CD4-positive, alpha-beta T cell (primary cell): ENCODE measurements around the gene ST6GAL1. TPM values are rescaled to one million over a fixed set of nuclear protein-coding genes. Genes with fewer than 3 reads are reported as not detected.
A peak's percentile ranks its signal among the peaks of the same experiment; 100 is the strongest.

Experiments used
- ATAC-seq: fragments of 200-7000 bp; cut with Tn5 transposase; one replicate; pipeline ENCODE4 v1.10.0; 2022; ENCODE audit warnings: mild to moderate bottlenecking; ENCODE audit not compliant: poor library complexity
- CTCF ChIA-PET: fragments of 350-600 bp; sonication (Branson Sonifier 250); formaldehyde crosslinking; loops from one replicate; lab custom pipeline; 2021; ENCODE audit warnings: antibody characterized with exemption, inconsistent platforms; lab: Charles Lee
- POLR2A ChIA-PET: fragments of 350-600 bp; sonication (Branson Sonifier 250); formaldehyde crosslinking; loops from one replicate; lab custom pipeline; 2021; ENCODE audit warnings: antibody characterized with exemption, inconsistent platforms; lab: Charles Lee
- DNase-seq, 14 experiments: peaks; one replicate each; pipeline ENCODE4 v3.0.0-alpha.2; 2013 to 2020; ENCODE audit warnings: mixed read lengths in 2 of 14
- H3K27ac ChIP-seq, 2 donors: one replicate each; pipeline versions ENCODE4 v1.5.1 to v1.7.0; 2013; ENCODE audit warnings: low read length in 2 of 2, low read depth in 1 of 2, mild to moderate bottlenecking in 1 of 2
- H3K27me3 ChIP-seq, 2 experiments: 1 replicate in 1 of 2; 2 replicates in 1 of 2; pipeline versions ENCODE4 v1.6.1 to v1.7.0; 2013; ENCODE audit warnings: low read length in 2 of 2, control low read depth in 1 of 2, mild to moderate bottlenecking in 1 of 2, moderate library complexity in 1 of 2; ENCODE audit not compliant: insufficient read depth in 2 of 2, control insufficient read depth in 1 of 2
- H3K36me3 ChIP-seq: one replicate; pipeline ENCODE4 v1.6.1; 2013; ENCODE audit warnings: low read length, control low read depth; ENCODE audit not compliant: insufficient read depth
- H3K4me1 ChIP-seq: one replicate; pipeline ENCODE4 v1.6.1; 2013; ENCODE audit warnings: low read length, control low read depth; ENCODE audit not compliant: insufficient read depth
- H3K4me3 ChIP-seq: one replicate; pipeline ENCODE4 v1.5.1; 2013; ENCODE audit warnings: mild to moderate bottlenecking, low read length, moderate library complexity
- H3K9me3 ChIP-seq, 2 experiments: 1 replicate in 1 of 2; 2 replicates in 1 of 2; pipeline versions ENCODE4 v1.6.1 to v1.7.0; 2013; ENCODE audit warnings: low read length in 2 of 2, mild to moderate bottlenecking in 2 of 2, control low read depth in 1 of 2, moderate library complexity in 1 of 2; ENCODE audit not compliant: control insufficient read depth in 1 of 2, insufficient read depth in 1 of 2
- H3K27ac Mint-ChIP-seq: one replicate; pipeline ENCODE4 v1.8.0; 2020; ENCODE audit warnings: mixed read lengths
- H3K27me3 Mint-ChIP-seq: one replicate; pipeline ENCODE4 v1.8.0; 2021; ENCODE audit warnings: mixed read lengths
- H3K36me3 Mint-ChIP-seq: one replicate; pipeline ENCODE4 v1.8.0; 2021; ENCODE audit warnings: low read depth, mixed read lengths
- H3K4me1 Mint-ChIP-seq: one replicate; pipeline ENCODE4 v1.8.0; 2021; ENCODE audit warnings: low read depth, mixed read lengths
- H3K4me3 Mint-ChIP-seq: one replicate; pipeline ENCODE4 v1.8.0; 2020; ENCODE audit warnings: mild to moderate bottlenecking, mixed read lengths
- H3K9me3 Mint-ChIP-seq: one replicate; pipeline ENCODE4 v1.8.0; 2020; ENCODE audit warnings: mixed read lengths
- intact Hi-C, 2 experiments: fragments of 100-400 bp; cut with DNase I in 1 of 2; cut with micrococcal nuclease in 1 of 2; formaldehyde crosslinking; loops; one replicate each; pipeline versions ENCODE4 v1.15.1 to v1.9.0; 2023 to 2025; cut with DNase I, micrococcal nuclease
- total RNA-seq, 174 experiments: library from RNA in 2 of 174; stranded (reverse) in 2 of 174; gene quantifications; one replicate each; pipeline ENCODE4 v1.2.3 and lab custom pipeline; 2021 to 2026
- TF ChIP-seq, protein P1 (sequence below): fragments of 200-600 bp; IDR thresholded peaks from one replicate; pipeline ENCODE4 v1.8.0; 2022; ENCODE audit warnings: antibody characterized with exemption, mild to moderate bottlenecking

The ST6GAL1 gene
- total RNA-seq, 2 experiments from 2014 or later: 27.6 to 29.1 TPM

DNA sequence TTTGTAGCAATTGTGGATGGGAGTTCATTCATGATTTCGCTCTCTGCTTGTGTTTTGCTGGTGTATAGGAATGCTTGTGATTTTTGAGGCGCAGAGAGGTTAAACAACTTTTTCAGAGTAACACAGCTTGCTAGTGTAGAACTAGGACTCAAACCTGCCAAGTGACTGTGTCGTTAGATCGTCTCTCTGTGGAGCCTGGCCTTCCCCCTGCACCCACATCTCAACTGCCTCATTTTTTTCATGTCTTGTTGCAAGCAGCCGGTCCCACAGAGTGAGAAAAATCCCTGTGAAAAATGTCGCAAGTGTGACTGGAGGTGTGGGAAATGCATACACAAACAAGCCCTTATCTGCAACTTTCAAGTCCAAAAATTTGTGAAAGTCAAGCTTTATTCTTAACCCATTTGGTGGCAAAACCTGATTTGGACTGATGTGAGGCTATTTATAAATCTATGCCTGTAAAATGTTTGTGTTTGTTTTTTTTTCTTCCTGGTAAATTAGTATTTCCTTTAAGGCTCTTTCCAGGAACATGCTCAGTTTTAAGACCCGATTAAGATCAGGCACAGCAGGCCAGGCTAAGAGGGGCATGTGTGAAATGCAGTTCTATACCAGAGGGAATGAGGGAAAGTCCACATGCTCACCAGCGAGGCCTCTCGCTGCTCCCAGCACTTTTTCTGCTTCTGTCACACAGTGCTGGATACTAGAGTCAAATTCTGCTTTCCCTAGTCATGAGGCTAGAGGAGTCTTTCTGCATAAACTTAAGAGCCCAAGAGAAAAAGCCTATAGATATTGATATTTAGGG lies 25.8 kb downstream of the ST6GAL1 start:
- Mint-ChIP-seq H3K27me3 (no peaks in the 10 kb centered on the region), H3K27ac (peak overlapping the region; percentile 43), H3K4me3 (no peak overlapping the region), H3K36me3 (peaks cover 39% of the 10 kb centered on the region), H3K4me1 (peaks cover 87% of the 10 kb centered on the region), H3K9me3 (peaks cover 2% of the 10 kb centered on the region)
- Histone ChIP-seq H3K36me3 (peaks cover 12% of the 10 kb centered on the region), H3K4me3 (no peak overlapping the region), H3K27me3 (no peaks in the 10 kb centered on the region), H3K9me3 (peaks cover 0 to 2% of the 10 kb centered on the region in 2 experiments), H3K27ac (no peak overlapping the region), H3K4me1 (peaks cover 46% of the 10 kb centered on the region)
- DNase-seq (peak in 2 of 14 experiments; percentile 22 to 32), ATAC-seq (no peak)
- CTCF ChIA-PET: no interaction called here
- POLR2A ChIA-PET: no interaction called here
- TF ChIP-seq, protein P1, sequence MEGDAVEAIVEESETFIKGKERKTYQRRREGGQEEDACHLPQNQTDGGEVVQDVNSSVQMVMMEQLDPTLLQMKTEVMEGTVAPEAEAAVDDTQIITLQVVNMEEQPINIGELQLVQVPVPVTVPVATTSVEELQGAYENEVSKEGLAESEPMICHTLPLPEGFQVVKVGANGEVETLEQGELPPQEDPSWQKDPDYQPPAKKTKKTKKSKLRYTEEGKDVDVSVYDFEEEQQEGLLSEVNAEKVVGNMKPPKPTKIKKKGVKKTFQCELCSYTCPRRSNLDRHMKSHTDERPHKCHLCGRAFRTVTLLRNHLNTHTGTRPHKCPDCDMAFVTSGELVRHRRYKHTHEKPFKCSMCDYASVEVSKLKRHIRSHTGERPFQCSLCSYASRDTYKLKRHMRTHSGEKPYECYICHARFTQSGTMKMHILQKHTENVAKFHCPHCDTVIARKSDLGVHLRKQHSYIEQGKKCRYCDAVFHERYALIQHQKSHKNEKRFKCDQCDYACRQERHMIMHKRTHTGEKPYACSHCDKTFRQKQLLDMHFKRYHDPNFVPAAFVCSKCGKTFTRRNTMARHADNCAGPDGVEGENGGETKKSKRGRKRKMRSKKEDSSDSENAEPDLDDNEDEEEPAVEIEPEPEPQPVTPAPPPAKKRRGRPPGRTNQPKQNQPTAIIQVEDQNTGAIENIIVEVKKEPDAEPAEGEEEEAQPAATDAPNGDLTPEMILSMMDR: no peak
- intact Hi-C loops: no loop called here

DNA sequence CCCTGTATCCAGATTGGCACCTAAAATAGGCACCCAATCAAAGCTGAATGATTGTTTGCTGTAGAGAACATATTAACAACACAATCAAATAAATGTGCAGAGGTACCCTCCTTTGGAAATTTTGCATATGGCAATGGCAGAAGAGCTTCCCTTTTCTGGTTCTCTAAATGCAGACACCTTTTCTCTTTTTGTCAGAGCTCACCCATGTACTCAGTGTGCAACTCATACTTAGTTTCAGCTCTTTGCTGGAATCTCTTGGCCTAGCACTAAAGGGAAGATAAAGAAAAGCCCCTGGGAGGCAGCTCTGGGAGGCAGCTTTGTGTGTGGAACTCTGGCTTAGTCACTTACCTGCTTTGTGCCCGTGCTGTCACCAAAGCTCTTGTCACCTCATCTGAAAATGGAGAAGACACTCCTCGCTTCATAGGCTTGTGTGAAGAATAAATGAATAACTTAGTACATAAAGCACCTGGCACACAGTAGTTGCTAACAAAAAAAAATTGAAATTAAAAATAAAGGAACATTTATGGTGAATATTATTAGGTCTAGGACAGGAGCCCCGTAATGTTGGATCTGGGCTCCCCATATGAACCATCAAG lies 28.8 kb downstream of the ST6GAL1 start:
- intact Hi-C loops: no loop called here
- H3K27ac ChIP-seq: no peak overlapping the region

DNA sequence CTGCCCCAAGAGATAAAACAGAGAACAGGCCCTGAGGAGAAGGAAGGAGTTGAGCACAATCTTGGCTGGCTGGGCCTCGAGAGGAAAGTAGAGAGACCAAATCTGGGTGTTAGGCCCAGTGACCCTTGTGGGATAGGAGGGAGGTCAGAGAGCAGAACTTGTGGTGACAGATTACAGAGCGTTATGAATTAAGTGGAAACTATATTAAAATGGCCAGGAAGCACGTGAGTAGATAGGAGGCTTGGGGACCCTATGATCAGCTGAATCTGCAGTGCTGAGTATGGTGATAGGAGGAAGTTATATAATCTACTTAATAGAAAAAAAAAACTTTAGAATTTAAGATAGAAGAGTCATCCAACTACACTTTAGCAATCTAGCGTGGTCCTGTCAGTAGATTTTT lies 30.0 kb downstream of the ST6GAL1 start:
- intact Hi-C loops: no loop called here
- Histone ChIP-seq H3K4me3 (no peak overlapping the region), H3K4me1 (peaks cover 38% of the 10 kb centered on the region), H3K27me3 (no peaks in the 10 kb centered on the region), H3K9me3 (no peaks in the 10 kb centered on the region), H3K36me3 (peaks cover 33% of the 10 kb centered on the region), H3K27ac (no peak overlapping the region)
- Mint-ChIP-seq H3K4me1 (peaks cover 60% of the 10 kb centered on the region), H3K4me3 (no peak overlapping the region), H3K36me3 (peaks cover 41% of the 10 kb centered on the region), H3K9me3 (no peaks in the 10 kb centered on the region), H3K27me3 (no peaks in the 10 kb centered on the region), H3K27ac (peak overlapping the region; percentile 46)
- no peak for ATAC-seq
- no peak for DNase-seq
- POLR2A ChIA-PET: interaction anchor here (0.6 to 1.5 kb wide), 3 partner anchors 10 to 51 kb away, joined by 3 read pairs; no protein-coding TSS in a partner anchor
- CTCF ChIA-PET: interaction anchor here (1.6 kb wide), 1 partner anchor 111 kb away, joined by 6 read pairs; no protein-coding TSS in a partner anchor
- TF ChIP-seq, protein P1: no peak

More for the DNA sequence above, 28.8 kb downstream of the ST6GAL1 start:
- DNase-seq (no peak), ATAC-seq (no peak)
- Mint-ChIP-seq H3K4me1 (peaks cover 72% of the 10 kb centered on the region), H3K4me3 (no peak overlapping the region), H3K27ac (peak overlapping the region; percentile 64), H3K9me3 (no peaks in the 10 kb centered on the region), H3K36me3 (peaks cover 37% of the 10 kb centered on the region), H3K27me3 (no peaks in the 10 kb centered on the region)
- H3K36me3 ChIP-seq: peaks cover 21% of the 10 kb centered on the region
- ChIA-PET CTCF (interaction anchor here (0.7 to 1.6 kb wide), 2 partner anchors 12 to 110 kb away, joined by 3 to 6 read pairs; no protein-coding TSS in a partner anchor), POLR2A (interaction anchor here (0.7 to 1.6 kb wide), 2 partner anchors 50 to 83 kb away, joined by 3 read pairs; no protein-coding TSS in a partner anchor)
- no peaks in the 10 kb centered on the region for H3K9me3 ChIP-seq
- TF ChIP-seq, protein P1: no peak
- H3K4me1 ChIP-seq: peaks cover 29% of the 10 kb centered on the region
- H3K27me3 ChIP-seq: no peaks in the 10 kb centered on the region
- no peak overlapping the region for H3K4me3 ChIP-seq
